HG03045 (cell line): ENCODE results near the gene SP5.
"Not testable (repeated sequence)": the region's sequence is repeated elsewhere in the genome, so short reads cannot be mapped to it uniquely, and the experiment has no call there.

Experiments used
- ATAC-seq: cut with Tn5 transposase; IDR thresholded peaks from one replicate; pipeline ENCODE4 v1.9.1; 2021; ENCODE audit warnings: mild to moderate bottlenecking, moderate library complexity; ENCODE audit not compliant: unreplicated experiment

The SP5 gene

GRCh38 chr2:170737406-170737805, 22.3 kb downstream of the SP5 start:
- ATAC-seq, result no peak

- ATAC-seq, result no peak
Measured at GRCh38 chr2:170737821-170738220, 22.7 kb downstream of the SP5 start.

- ATAC-seq, result no peak
Measured at GRCh38 chr2:170739048-170739447, 23.9 kb downstream of the SP5 start.

GRCh38 chr2:170739507-170740046, 24.4 kb downstream of the SP5 start:
- ATAC-seq, result no peak

GRCh38 chr2:170740660-170741059, 25.5 kb downstream of the SP5 start:
- no peak for ATAC-seq

GRCh38 chr2:170742000-170742399, 26.9 kb downstream of the SP5 start:
- no peak for ATAC-seq

- no peak for ATAC-seq
Measured at GRCh38 chr2:170742896-170743529, 27.9 kb downstream of the SP5 start.

GRCh38 chr2:170743530-170744239, 28.5 kb downstream of the SP5 start:
- ATAC-seq, result no peak

GRCh38 chr2:170744248-170745002, 29.3 kb downstream of the SP5 start:
- ATAC-seq, result no peak

- ATAC-seq, result no peak
Measured at GRCh38 chr2:170745305-170745704, 30.2 kb downstream of the SP5 start.

GRCh38 chr2:170747921-170748320, 32.8 kb downstream of the SP5 start:
- ATAC-seq, result no peak

GRCh38 chr2:170751555-170751954, 36.4 kb downstream of the SP5 start:
- ATAC-seq, result not testable (repeated sequence)

GRCh38 chr2:170761572-170761971, 46.4 kb downstream of the SP5 start:
- ATAC-seq, result no peak

GRCh38 chr2:170762760-170763159, 47.6 kb downstream of the SP5 start:
- no peak for ATAC-seq

GRCh38 chr2:170763232-170763631, 48.1 kb downstream of the SP5 start:
- ATAC-seq, result no peak

GRCh38 chr2:170764880-170765261, 49.7 kb downstream of the SP5 start:
- ATAC-seq, result no peak

- ATAC-seq, result no peak
Measured at GRCh38 chr2:170766693-170767092, 51.6 kb downstream of the SP5 start.
